ENCODE measurements around the gene PNKD. TPM values are rescaled to one million over a fixed set of nuclear protein-coding genes. Genes with fewer than 3 reads are reported as not detected.

Gene PNKD
- total RNA-seq, 1 donor from 2014 or later: 28.9 TPM

DNA sequence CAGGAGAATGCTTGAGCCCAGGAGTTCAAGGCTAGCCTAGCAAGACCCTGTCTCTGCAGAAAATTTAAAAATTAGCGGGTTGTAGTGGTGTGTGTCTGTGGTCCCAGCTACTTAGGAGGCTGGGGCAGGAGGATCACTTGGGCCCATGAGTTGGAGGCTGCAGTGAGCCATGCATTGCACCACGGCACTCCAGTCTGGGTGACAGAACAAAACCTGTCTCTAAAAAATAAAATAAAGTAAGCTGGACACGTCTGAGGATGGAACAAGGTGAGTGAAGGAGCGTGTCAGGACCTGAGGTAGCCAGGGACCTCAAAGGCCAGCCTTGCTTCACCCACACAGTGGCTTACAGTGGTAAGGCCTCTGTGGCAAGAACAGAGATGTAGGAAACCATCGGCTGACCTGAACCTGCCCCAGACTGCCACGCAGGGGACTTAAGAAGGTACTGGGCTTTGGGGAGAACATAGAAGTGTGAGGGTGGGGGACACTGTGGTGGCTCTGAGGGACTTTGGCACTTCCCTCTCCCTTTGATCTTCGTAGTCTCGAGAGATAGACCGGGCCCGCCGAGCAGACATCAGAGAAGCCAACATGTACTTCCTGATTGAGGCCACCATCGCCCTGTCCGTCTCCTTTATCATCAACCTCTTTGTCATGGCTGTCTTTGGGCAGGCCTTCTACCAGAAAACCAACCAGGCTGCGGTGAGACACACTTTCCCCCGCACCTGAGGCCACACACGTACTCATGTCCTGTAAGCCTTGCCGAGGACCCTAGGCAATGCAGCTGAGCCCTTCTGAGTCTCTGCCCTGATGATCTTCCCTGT is 119.2 kb downstream of the PNKD start:
- peaks cover 5% of the 10 kb centered on the region for H3K4me1 Mint-ChIP-seq (ENCODE audit: low read depth)
- no peak overlapping the region for H3K27ac Mint-ChIP-seq (ENCODE audit: unreplicated experiment)
- no peak overlapping the region for H3K4me3 Mint-ChIP-seq (ENCODE audit: unreplicated experiment)
- DNase-seq (ENCODE audit: low spot score): no peak
- H3K27me3 Mint-ChIP-seq (ENCODE audit: low read depth): peaks cover 2% of the 10 kb centered on the region
- no peaks in the 10 kb centered on the region for H3K36me3 Mint-ChIP-seq (ENCODE audit: low read depth)
- H3K9me3 Mint-ChIP-seq (ENCODE audit: low read depth): no peaks in the 10 kb centered on the region
- TF ChIP-seq, protein P1, sequence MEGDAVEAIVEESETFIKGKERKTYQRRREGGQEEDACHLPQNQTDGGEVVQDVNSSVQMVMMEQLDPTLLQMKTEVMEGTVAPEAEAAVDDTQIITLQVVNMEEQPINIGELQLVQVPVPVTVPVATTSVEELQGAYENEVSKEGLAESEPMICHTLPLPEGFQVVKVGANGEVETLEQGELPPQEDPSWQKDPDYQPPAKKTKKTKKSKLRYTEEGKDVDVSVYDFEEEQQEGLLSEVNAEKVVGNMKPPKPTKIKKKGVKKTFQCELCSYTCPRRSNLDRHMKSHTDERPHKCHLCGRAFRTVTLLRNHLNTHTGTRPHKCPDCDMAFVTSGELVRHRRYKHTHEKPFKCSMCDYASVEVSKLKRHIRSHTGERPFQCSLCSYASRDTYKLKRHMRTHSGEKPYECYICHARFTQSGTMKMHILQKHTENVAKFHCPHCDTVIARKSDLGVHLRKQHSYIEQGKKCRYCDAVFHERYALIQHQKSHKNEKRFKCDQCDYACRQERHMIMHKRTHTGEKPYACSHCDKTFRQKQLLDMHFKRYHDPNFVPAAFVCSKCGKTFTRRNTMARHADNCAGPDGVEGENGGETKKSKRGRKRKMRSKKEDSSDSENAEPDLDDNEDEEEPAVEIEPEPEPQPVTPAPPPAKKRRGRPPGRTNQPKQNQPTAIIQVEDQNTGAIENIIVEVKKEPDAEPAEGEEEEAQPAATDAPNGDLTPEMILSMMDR (IDR thresholded peaks at IDR 0.05): no peak

DNA sequence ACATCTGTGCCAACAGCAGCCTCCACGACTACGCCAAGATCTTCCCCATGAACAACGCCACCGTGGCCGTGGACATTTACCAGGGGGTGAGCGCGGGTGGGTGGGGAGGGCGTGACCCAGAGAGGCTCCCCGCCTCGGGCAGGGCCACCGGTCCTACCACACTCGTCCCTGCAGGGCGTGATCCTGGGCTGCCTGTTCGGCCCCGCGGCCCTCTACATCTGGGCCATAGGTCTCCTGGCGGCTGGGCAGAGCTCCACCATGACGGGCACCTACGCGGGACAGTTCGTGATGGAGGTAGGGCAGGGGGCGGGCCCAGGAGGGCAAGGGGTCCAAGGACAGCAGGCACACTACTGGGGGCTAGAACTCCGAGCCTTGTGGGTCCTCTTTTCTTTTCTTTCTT is 120.9 kb downstream of the PNKD start:
- peaks cover 11% of the 10 kb centered on the region for H3K4me1 Mint-ChIP-seq (ENCODE audit: low read depth)
- H3K4me3 Mint-ChIP-seq (ENCODE audit: unreplicated experiment): no peak overlapping the region
- peaks cover 2% of the 10 kb centered on the region for H3K27me3 Mint-ChIP-seq (ENCODE audit: low read depth)
- H3K9me3 Mint-ChIP-seq (ENCODE audit: low read depth): no peaks in the 10 kb centered on the region
- no peak overlapping the region for H3K27ac Mint-ChIP-seq (ENCODE audit: unreplicated experiment)
- DNase-seq (ENCODE audit: low spot score): no peak
- TF ChIP-seq, protein P1 (IDR thresholded peaks at IDR 0.05): no peak
- no peaks in the 10 kb centered on the region for H3K36me3 Mint-ChIP-seq (ENCODE audit: low read depth)

DNA sequence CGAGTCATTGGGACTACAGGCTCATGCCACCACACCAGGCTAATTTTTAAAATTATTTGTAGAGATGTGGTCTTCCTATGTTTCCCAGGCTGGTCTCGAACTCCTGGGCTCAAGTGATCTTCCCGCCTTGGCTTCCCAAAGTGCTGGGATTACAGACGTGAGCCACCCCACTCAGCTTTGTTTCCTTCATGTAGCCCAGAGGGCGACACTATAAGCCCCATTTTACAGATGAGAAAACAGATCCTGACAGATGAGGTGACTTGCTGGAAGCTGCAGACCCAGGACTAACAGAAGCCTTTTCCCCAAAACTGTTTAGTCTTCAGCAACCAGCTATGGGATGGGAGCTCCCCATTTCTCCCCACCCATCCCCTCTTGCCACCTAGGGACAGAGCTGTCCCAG is 122.1 kb downstream of the PNKD start:
- H3K36me3 Mint-ChIP-seq (ENCODE audit: low read depth): no peaks in the 10 kb centered on the region
- H3K4me3 Mint-ChIP-seq (ENCODE audit: unreplicated experiment): no peak overlapping the region
- peaks cover 19% of the 10 kb centered on the region for H3K4me1 Mint-ChIP-seq (ENCODE audit: low read depth)
- no peaks in the 10 kb centered on the region for H3K9me3 Mint-ChIP-seq (ENCODE audit: low read depth)
- TF ChIP-seq, protein P1 (IDR thresholded peaks at IDR 0.05): no peak
- no peak overlapping the region for H3K27ac Mint-ChIP-seq (ENCODE audit: unreplicated experiment)
- H3K27me3 Mint-ChIP-seq (ENCODE audit: low read depth): no peaks in the 10 kb centered on the region
- no peak for DNase-seq (ENCODE audit: low spot score)

DNA sequence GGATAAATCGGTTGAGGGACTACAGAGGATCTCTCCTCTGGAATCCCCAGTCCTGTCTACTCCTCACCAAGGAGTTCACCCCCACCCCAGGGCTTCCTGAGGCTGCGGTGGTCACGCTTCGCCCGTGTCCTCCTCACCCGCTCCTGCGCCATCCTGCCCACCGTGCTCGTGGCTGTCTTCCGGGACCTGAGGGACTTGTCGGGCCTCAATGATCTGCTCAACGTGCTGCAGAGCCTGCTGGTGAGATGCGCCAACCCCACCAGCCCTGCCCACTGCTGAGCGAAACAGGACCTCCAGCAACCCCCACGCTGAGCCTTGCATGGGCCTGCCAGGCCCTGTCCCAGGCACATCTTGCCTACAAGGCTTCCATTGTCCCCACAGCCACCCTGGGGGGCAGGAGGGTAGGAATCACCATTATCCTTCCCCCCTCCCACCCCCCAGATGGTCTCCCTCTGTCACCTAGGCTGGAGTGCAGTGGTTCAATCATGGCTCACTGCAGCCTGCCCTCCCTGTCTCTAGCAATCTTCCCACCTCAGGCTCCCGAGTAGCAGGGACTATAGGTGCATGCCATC is 122.7 kb downstream of the PNKD start:
- DNase-seq (ENCODE audit: low spot score): peak; percentile 91

DNA sequence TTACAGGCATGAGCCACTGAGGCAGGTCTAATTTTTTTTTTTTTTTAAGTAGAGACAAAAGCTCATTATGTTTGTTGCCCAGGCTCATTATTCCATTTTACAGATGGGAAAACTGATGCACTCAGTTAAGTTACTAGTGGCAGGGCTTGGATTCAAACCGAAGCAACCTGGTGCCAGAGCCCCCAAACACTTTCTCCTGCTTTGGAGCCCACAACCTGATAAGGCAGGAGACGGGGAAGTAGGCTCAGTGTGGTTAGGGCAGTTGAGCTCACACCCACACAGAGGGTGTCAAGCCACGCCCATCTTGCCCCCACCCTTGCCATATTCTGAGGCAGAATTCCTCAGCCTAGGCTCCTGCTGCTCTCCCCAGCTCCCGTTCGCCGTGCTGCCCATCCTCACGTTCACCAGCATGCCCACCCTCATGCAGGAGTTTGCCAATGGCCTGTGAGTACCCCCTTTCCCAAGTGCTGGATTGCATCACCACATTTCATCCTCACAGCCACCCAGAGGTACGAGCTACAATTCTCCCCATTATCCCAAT is 123.5 kb downstream of the PNKD start:
- H3K9me3 Mint-ChIP-seq (ENCODE audit: low read depth): no peaks in the 10 kb centered on the region
- no peak overlapping the region for H3K27ac Mint-ChIP-seq (ENCODE audit: unreplicated experiment)
- no peak for DNase-seq (ENCODE audit: low spot score)
- H3K4me3 Mint-ChIP-seq (ENCODE audit: unreplicated experiment): no peak overlapping the region
- peaks cover 25% of the 10 kb centered on the region for H3K4me1 Mint-ChIP-seq (ENCODE audit: low read depth)
- H3K27me3 Mint-ChIP-seq (ENCODE audit: low read depth): no peaks in the 10 kb centered on the region
- TF ChIP-seq, protein P1 (IDR thresholded peaks at IDR 0.05): no peak
- H3K36me3 Mint-ChIP-seq (ENCODE audit: low read depth): no peaks in the 10 kb centered on the region

More for the DNA sequence above, 122.7 kb downstream of the PNKD start:
- H3K27me3 Mint-ChIP-seq (ENCODE audit: low read depth): no peaks in the 10 kb centered on the region
- peaks cover 24% of the 10 kb centered on the region for H3K4me1 Mint-ChIP-seq (ENCODE audit: low read depth)
- H3K27ac Mint-ChIP-seq (ENCODE audit: unreplicated experiment): no peak overlapping the region
- no peaks in the 10 kb centered on the region for H3K36me3 Mint-ChIP-seq (ENCODE audit: low read depth)
- H3K4me3 Mint-ChIP-seq (ENCODE audit: unreplicated experiment): no peak overlapping the region
- TF ChIP-seq, protein P1 (IDR thresholded peaks at IDR 0.05): no peak
- H3K9me3 Mint-ChIP-seq (ENCODE audit: low read depth): no peaks in the 10 kb centered on the region
